Kidney capillary endothelial cell (primary cell): ENCODE results near the gene P4HB.

ENCODE experiments used
- DNase-seq: peaks from one replicate; pipeline ENCODE4 v3.0.0-alpha.2; 2018; ENCODE audit warnings: low spot score

The P4HB gene

GRCh38 chr17:81898029-81898866 is 37.9 kb upstream of the P4HB start:
- peak; percentile 48 for DNase-seq

GRCh38 chr17:81895400-81895799 is 35.1 kb upstream of the P4HB start:
- no peak for DNase-seq

GRCh38 chr17:81891303-81891552 is 30.9 kb upstream of the P4HB start:
- DNase-seq = no peak

- DNase-seq = no peak
These were observed 30.3 kb upstream of the P4HB start for GRCh38 chr17:81890447-81891302.

GRCh38 chr17:81889602-81890001 is 29.3 kb upstream of the P4HB start:
- no peak for DNase-seq

- DNase-seq = no peak
These were observed 28.8 kb upstream of the P4HB start for GRCh38 chr17:81888988-81889595.

- no peak for DNase-seq
These were observed 28.0 kb upstream of the P4HB start for GRCh38 chr17:81888105-81888987.

- DNase-seq = peak; percentile 38
These were observed 25.7 kb upstream of the P4HB start for GRCh38 chr17:81885869-81886548.

- DNase-seq = no peak
These were observed 25.1 kb upstream of the P4HB start for GRCh38 chr17:81885454-81885853.

- no peak for DNase-seq
These were observed 24.6 kb upstream of the P4HB start for GRCh38 chr17:81884968-81885367.

GRCh38 chr17:81884520-81884919 is 24.2 kb upstream of the P4HB start:
- no peak for DNase-seq

- DNase-seq = no peak
These were observed 18.8 kb upstream of the P4HB start for GRCh38 chr17:81879121-81879520.

- no peak for DNase-seq
These were observed 18.0 kb upstream of the P4HB start for GRCh38 chr17:81878294-81878693.

- DNase-seq = no peak
These were observed 17.2 kb upstream of the P4HB start for GRCh38 chr17:81877569-81877968.

GRCh38 chr17:81871387-81872230 is 11.3 kb upstream of the P4HB start:
- DNase-seq = peak; percentile 87

- no peak for DNase-seq
These were observed 10.6 kb upstream of the P4HB start, which contains the start of gene ARHGDIA for GRCh38 chr17:81870981-81871386. ARHGDIA (minus strand) TSS chr17:81871337; CDS start chr17:81869930, 1,407 bp downstream.

GRCh38 chr17:81870131-81870980 is 10.0 kb upstream of the P4HB start:
- DNase-seq = no peak

- DNase-seq = no peak
These were observed 9.1 kb upstream of the P4HB start for GRCh38 chr17:81869221-81870130.
